Superior temporal gyrus (tissue), 1 donor: ENCODE measurements around the gene FAM50A.

ENCODE experiments used
- DNase-seq: peaks from one replicate; pipeline ENCODE4 v3.0.0-alpha.2; 2016; ENCODE audit errors: extremely low spot score

The FAM50A gene

GRCh38 chrX:154437971-154438893 is 5.7 kb upstream of the FAM50A start:
- no peak for DNase-seq

- DNase-seq = no peak
Measured at GRCh38 chrX:154439841-154440240, 4.1 kb upstream of the FAM50A start.

GRCh38 chrX:154440623-154441357 is 3.2 kb upstream of the FAM50A start:
- DNase-seq = no peak

GRCh38 chrX:154441564-154441963 is 2.4 kb upstream of the FAM50A start:
- DNase-seq = no peak

- no peak for DNase-seq
Measured at GRCh38 chrX:154441984-154442707, 1.8 kb upstream of the FAM50A start.

GRCh38 chrX:154443479-154443910 is 446 bp upstream of the FAM50A start:
- DNase-seq = no peak

- no peak for DNase-seq
Measured at GRCh38 chrX:154444755-154445246, 860 bp downstream of the FAM50A start.

- no peak for DNase-seq
Measured at GRCh38 chrX:154445776-154446175, 1.8 kb downstream of the FAM50A start.

GRCh38 chrX:154446430-154446829 is 2.5 kb downstream of the FAM50A start:
- no peak for DNase-seq

- no peak for DNase-seq
Measured at GRCh38 chrX:154448484-154448883, 4.5 kb downstream of the FAM50A start.

- no peak for DNase-seq
Measured at GRCh38 chrX:154449618-154450017, 5.7 kb downstream of the FAM50A start.

- DNase-seq = no peak
Measured at GRCh38 chrX:154450312-154450711, 6.4 kb downstream of the FAM50A start.

- no peak for DNase-seq
Measured at GRCh38 chrX:154452823-154453222, 8.9 kb downstream of the FAM50A start.

- DNase-seq = no peak
Measured at GRCh38 chrX:154457491-154458115, 13.7 kb downstream of the FAM50A start.

- DNase-seq = no peak
Measured at GRCh38 chrX:154458116-154458953, 14.4 kb downstream of the FAM50A start, which contains the start of gene PLXNA3. Gene PLXNA3, plus strand, starts transcription at chrX:154458281. Its CDS starts 1,903 bp downstream, at chrX:154460184.

GRCh38 chrX:154458954-154459778 is 15.2 kb downstream of the FAM50A start:
- no peak for DNase-seq

GRCh38 chrX:154459832-154460231 is 15.9 kb downstream of the FAM50A start:
- DNase-seq = no peak

GRCh38 chrX:154460326-154460725 is 16.4 kb downstream of the FAM50A start:
- DNase-seq = no peak

- DNase-seq = no peak
Measured at GRCh38 chrX:154462396-154462795, 18.5 kb downstream of the FAM50A start.
